Iris pigment epithelial cell (primary cell): ENCODE measurements around the gene FAM228B.

Experiments used
- DNase-seq: peaks from one replicate; pipeline ENCODE4 v3.0.0-alpha.2; 2011; ENCODE audit warnings: low read depth

FAM228B gene

GRCh38 chr2:24203787-24204150 lies 80.5 kb downstream of the FAM228B start:
- DNase-seq = no peak

- DNase-seq = no peak
Measured at GRCh38 chr2:24204505-24204904, 81.2 kb downstream of the FAM228B start.

- DNase-seq = no peak
Measured at GRCh38 chr2:24205131-24205530, 81.9 kb downstream of the FAM228B start.

GRCh38 chr2:24206242-24206641 lies 83.0 kb downstream of the FAM228B start:
- no peak for DNase-seq

- no peak for DNase-seq
Measured at GRCh38 chr2:24206714-24207113, 83.4 kb downstream of the FAM228B start.

- DNase-seq = no peak
Measured at GRCh38 chr2:24207359-24207758, 84.1 kb downstream of the FAM228B start.

- DNase-seq = no peak
Measured at GRCh38 chr2:24208490-24208889, 85.2 kb downstream of the FAM228B start.

DNA sequence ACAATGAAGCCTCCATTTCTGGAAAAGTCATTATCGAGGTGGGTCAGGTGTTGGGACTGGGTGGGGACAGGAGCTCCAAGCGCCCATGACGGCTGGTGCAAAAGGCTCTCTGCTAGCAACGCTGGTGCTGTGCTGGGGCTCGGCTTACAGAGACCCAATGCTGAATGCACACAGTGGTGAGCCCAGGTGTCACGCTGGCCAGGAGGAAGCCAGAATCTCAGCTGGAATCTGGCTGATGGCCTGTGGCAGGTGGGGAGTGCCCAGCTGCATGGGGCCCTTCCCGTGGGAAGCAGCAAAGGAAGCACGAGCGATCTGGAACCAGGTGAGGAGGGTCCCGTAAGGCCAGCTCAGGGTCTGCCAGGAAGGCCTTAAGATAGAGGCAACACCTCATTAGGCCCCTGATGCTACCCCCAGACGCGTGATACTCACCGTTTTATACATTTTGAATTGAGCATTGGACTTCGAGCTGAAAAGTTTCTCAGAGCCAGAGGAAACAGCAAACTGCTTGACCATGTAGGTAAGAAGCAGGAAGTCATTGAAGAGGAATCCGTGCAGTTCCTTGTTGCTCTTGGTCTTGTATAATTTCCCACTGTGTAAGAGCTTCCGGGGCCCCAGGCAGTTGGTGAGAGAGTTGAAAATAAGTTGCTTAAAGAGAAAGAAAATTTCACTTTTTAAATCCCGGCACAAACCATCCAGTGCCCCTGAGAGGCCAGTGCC lies 86.3 kb downstream of the FAM228B start:
- no peak for DNase-seq

DNA sequence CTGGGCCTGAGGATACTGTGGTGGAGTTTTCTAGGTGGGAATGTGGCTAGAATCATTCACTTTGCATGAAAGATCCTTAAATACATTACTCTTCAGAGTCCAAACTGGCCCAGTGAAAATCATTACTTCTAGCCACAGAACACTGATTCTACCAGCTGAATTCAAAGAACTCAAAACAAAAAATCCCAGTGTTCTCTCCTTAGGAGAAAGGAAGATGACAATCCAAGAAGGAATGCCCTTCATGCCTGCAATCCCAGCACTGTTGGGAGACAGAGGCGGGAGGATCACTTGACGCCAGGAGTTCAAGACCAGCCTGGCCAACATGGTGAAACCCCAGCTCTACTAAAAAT lies 86.8 kb downstream of the FAM228B start:
- no peak for DNase-seq

- DNase-seq = no peak
Measured at GRCh38 chr2:24210723-24211122, 87.5 kb downstream of the FAM228B start.

- no peak for DNase-seq
Measured at GRCh38 chr2:24211408-24211807, 88.1 kb downstream of the FAM228B start.

- no peak for DNase-seq
Measured at GRCh38 chr2:24214880-24215279, 91.6 kb downstream of the FAM228B start.
